Epithelial cell of esophagus (primary cell): ENCODE measurements around the gene RPGRIP1L.

Experiments used
- DNase-seq: peaks from one replicate; pipeline ENCODE4 v3.0.0; 2010; ENCODE audit warnings: low read depth
- H3K4me3 ChIP-seq: 2 replicates; pipeline ENCODE4 v1.5.1; 2011; ENCODE audit warnings: mild to moderate bottlenecking, low read length, control low read depth
- TF ChIP-seq, protein P1 (sequence below): IDR thresholded peaks from 2 replicates; pipeline ENCODE4 v1.5.1; 2011; ENCODE audit warnings: low read depth, mild to moderate bottlenecking, low read length, control low read depth, inconsistent platforms; ENCODE audit not compliant: insufficient read depth; ENCODE audit errors: missing control alignments

Gene RPGRIP1L

DNA sequence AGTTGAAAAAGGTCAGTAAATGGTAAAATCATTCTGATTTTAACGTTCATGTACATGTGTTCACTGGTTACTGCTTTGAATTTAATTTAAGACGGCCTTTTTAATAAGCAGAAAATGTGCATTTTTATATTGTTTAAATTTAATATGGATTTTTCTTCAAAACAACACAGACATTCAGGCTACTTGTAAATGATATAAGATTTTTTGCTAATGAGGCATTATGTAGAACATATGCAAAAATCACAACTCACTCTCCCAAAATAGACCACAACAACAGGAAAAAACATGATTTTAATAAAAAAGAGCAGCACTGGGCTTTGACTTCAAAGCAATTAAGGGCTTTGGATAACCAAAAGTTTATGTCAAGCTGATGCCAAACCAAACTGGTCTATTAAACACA lies 22.3 kb downstream of the RPGRIP1L start:
- no peak overlapping the region for H3K4me3 ChIP-seq
- no peak for DNase-seq
- TF ChIP-seq, protein P1, sequence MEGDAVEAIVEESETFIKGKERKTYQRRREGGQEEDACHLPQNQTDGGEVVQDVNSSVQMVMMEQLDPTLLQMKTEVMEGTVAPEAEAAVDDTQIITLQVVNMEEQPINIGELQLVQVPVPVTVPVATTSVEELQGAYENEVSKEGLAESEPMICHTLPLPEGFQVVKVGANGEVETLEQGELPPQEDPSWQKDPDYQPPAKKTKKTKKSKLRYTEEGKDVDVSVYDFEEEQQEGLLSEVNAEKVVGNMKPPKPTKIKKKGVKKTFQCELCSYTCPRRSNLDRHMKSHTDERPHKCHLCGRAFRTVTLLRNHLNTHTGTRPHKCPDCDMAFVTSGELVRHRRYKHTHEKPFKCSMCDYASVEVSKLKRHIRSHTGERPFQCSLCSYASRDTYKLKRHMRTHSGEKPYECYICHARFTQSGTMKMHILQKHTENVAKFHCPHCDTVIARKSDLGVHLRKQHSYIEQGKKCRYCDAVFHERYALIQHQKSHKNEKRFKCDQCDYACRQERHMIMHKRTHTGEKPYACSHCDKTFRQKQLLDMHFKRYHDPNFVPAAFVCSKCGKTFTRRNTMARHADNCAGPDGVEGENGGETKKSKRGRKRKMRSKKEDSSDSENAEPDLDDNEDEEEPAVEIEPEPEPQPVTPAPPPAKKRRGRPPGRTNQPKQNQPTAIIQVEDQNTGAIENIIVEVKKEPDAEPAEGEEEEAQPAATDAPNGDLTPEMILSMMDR = no peak

DNA sequence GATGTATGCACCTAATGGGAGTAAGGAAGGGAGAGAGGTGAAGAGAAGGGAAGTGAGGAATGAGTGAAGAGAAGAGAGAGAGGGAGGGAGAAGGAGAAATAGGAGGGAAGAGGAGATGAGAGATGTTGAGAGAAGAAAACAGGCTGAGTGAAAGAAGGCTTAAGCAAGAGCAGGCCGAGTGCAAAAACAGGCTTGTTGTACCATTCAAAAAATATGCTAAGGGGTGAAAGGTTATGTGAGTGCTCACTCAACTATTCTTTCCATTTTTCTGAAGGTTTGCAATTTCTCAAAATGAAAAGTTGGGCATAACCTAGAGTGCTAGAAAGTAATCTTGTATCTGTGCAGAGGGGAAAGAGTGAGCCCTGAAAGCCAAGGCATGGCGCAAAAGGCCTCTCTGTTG lies 22.9 kb downstream of the RPGRIP1L start:
- TF ChIP-seq, protein P1 = no peak
- DNase-seq = no peak
- no peak overlapping the region for H3K4me3 ChIP-seq

DNA sequence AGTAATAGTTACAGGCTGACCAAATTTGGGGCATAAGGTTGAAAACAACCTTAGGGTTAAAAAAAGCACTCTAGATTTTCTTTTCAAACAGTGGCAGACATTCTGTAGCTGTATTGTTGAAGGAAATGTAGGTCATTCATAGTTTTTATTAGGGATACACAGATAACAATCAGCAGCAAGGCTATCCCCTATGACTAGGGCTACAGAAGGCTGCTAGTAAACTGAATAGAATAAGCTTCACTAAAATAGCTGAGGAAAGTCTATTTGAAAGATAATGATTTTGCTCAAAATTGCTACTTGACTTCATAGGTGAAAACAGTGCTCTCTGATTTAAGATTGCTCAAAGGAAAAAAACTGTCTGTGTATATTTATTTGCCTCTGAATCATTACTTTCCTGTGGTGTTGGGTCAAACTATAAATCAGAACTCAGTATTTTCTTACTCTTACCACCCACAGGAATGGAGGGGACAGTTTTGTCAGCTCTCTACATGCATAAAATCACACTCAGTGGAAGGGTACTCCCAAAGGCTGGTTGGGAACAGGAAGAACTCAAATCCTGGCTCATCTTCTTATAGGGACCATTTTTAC lies 24.8 kb downstream of the RPGRIP1L start:
- H3K4me3 ChIP-seq = no peak overlapping the region
- no peak for DNase-seq
- TF ChIP-seq, protein P1 = no peak

DNA sequence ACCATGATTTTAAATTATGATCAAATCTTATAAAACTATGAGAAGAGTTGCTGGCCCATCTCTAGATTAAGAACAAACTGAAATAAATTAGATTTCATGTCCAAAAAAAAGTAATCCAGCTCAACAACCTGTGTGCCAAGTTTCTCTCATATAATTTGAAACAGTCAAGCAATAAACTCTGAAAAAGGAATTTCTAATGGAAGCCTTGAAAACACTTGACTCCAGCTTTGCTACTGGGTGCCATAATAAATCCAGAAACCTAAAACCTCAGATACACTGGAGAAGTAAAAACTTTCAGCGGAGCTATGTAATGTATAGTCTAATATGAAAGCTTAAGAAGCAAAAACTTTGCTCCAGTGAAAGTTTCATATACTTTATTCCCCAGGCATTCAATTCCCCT lies 25.5 kb downstream of the RPGRIP1L start:
- H3K4me3 ChIP-seq = no peak overlapping the region
- TF ChIP-seq, protein P1 = no peak
- no peak for DNase-seq

DNA sequence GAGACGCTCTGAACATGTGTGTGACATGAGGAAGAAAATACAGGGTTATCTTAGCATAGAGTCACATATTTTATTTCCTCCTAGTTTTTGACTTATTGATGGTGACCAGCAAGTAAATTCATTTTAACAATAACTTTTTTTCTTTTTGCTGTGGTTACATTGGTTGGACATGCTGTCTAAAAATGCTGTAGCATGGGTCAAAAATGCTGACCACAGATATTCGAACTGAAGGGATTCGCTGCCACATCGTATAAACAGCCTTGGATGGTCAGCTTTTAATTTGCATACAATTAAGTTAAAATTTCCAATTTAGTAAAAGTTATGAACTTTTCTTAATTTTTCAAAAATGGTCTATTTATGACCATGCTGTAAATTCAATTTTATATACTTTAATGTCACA lies 30.5 kb downstream of the RPGRIP1L start:
- TF ChIP-seq, protein P1 = no peak
- no peak for DNase-seq
- H3K4me3 ChIP-seq = no peak overlapping the region

DNA sequence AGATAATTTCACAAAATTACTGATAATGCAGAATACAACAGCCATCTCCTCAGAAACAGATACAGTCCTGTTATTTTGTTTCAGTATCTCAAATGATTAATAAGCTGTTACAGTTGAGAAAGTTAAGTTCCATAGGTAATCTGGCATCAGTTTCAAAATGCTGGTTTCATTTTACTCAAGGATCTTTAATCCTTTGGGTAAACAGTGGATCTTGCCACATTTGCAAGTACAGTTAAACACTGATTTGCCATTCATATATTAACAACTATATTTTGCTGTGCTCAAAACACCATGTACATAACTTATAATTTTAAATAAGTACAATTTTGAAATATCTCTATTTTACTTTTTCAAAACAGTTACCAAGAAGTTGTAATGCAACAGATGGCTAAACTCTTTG lies 31.2 kb downstream of the RPGRIP1L start:
- no peak overlapping the region for H3K4me3 ChIP-seq
- TF ChIP-seq, protein P1 = no peak
- peak; percentile 9 for DNase-seq

DNA sequence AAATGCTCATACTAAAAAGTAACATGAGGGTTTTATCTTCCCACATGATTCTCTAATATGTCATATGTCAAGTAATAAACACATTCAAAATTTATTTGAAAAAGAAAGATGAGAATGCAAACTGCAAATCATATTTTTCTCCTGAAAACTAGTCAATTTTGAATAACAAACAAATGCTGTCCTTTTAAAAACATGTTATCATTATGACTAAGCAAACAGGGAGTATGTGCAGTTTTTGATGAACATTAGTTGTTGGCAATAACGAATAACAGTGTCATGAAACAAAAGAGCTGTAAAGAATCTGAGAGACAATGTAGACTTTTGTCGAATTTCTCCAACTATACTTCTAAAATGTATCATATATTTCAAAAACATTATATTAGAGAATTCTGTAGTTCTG lies 34.8 kb downstream of the RPGRIP1L start:
- H3K4me3 ChIP-seq = no peak overlapping the region
- TF ChIP-seq, protein P1 = no peak
- no peak for DNase-seq
